HepG2 (cell line): Measurements from ENCODE around the gene HNF1B. TPM values are rescaled to one million over a fixed set of nuclear protein-coding genes. Genes with fewer than 3 reads are reported as not detected.

Experiments used
- ARNT2 ChIP-seq: sonication (generic); formaldehyde crosslinking; IDR thresholded peaks from 2 replicates; pipeline ENCODE4 v1.8.0; 2022; ENCODE audit warnings: mild to moderate bottlenecking, low read depth, missing genetic modification reagents, moderate library complexity
- CENPT ChIP-seq: sonication (generic); formaldehyde crosslinking; IDR thresholded peaks from 2 replicates; pipeline ENCODE4 v1.8.0; 2022; ENCODE audit warnings: low read depth, mild to moderate bottlenecking, moderate library complexity, missing genetic modification reagents
- CREB1 ChIP-seq, 2 experiments: fragments of 450-650 bp in 1 of 2; IDR thresholded peaks; 2 replicates each; pipeline ENCODE4 v1.6.1; 2016 to 2017; ENCODE audit warnings: control low read depth in 1 of 2, mild to moderate bottlenecking in 1 of 2, missing compliant biosample characterization in 1 of 2, missing genetic modification characterization in 1 of 2
- GFI1 ChIP-seq: sonication (generic); formaldehyde crosslinking; IDR thresholded peaks from 2 replicates; pipeline ENCODE4 v1.5.0; 2020; ENCODE audit warnings: missing genetic modification reagents, mild to moderate bottlenecking, borderline replicate concordance
- KAT8 ChIP-seq: IDR thresholded peaks from 2 replicates; pipeline ENCODE4 v1.6.1; 2016; ENCODE audit warnings: missing genetic modification reagents, missing compliant biosample characterization
- LCORL ChIP-seq, 2 experiments: fragments of 450-650 bp in 1 of 2; sonication (generic) in 1 of 2; formaldehyde crosslinking in 1 of 2; IDR thresholded peaks; 2 replicates each; pipeline versions ENCODE4 v1.5.0 to v1.6.1; 2017 to 2020; ENCODE audit warnings: antibody characterized with exemption in 1 of 2, missing genetic modification reagents in 1 of 2
- RCOR2 ChIP-seq: IDR thresholded peaks from 2 replicates; pipeline ENCODE4 v1.6.1; 2016; ENCODE audit warnings: missing biosample characterization, missing genetic modification reagents
- SIN3B ChIP-seq: fragments of 150-350 bp; IDR thresholded peaks from 2 replicates; pipeline ENCODE4 v1.6.1; 2014; ENCODE audit warnings: low read length
- SMAD3 ChIP-seq: sonication (generic); formaldehyde crosslinking; IDR thresholded peaks from 2 replicates; pipeline ENCODE4 v1.4.0; 2020; ENCODE audit warnings: missing genetic modification reagents
- SRSF9 ChIP-seq: fragments of 200-400 bp; formaldehyde crosslinking; IDR thresholded peaks from 2 replicates; pipeline ENCODE4 v1.6.1; 2018; ENCODE audit warnings: borderline replicate concordance, mild to moderate bottlenecking, low read depth, low read length; ENCODE audit not compliant: insufficient read depth, poor library complexity, severe bottlenecking
- SRY ChIP-seq: sonication (generic); formaldehyde crosslinking; IDR thresholded peaks from 2 replicates; pipeline ENCODE4 v1.8.0; 2022; ENCODE audit warnings: mild to moderate bottlenecking, missing genetic modification reagents
- STAG1 ChIP-seq: sonication (generic); formaldehyde crosslinking; IDR thresholded peaks from 2 replicates; pipeline ENCODE4 v1.4.0; 2020; ENCODE audit warnings: missing genetic modification reagents
- TRIM24 ChIP-seq: sonication (generic); formaldehyde crosslinking; IDR thresholded peaks from 2 replicates; pipeline ENCODE4 v1.8.0; 2022; ENCODE audit warnings: mild to moderate bottlenecking, missing genetic modification reagents
- YEATS4 ChIP-seq: sonication (generic); formaldehyde crosslinking; IDR thresholded peaks from 2 replicates; pipeline ENCODE4 v1.4.0; 2020; ENCODE audit warnings: missing genetic modification reagents, borderline replicate concordance
- ZBTB46 ChIP-seq: sonication (generic); formaldehyde crosslinking; IDR thresholded peaks from 2 replicates; pipeline ENCODE4 v1.4.0; 2020; ENCODE audit warnings: mild to moderate bottlenecking, missing genetic modification reagents, borderline replicate concordance
- ZNF17 ChIP-seq: sonication (generic); formaldehyde crosslinking; IDR thresholded peaks from 2 replicates; pipeline ENCODE4 v1.5.0; 2020; ENCODE audit warnings: mild to moderate bottlenecking, missing genetic modification reagents
- ZNF232 ChIP-seq: sonication (generic); formaldehyde crosslinking; IDR thresholded peaks from 2 replicates; pipeline ENCODE4 v1.4.0; 2020; ENCODE audit warnings: missing genetic modification reagents, borderline replicate concordance
- ZNF383 ChIP-seq: sonication (generic); formaldehyde crosslinking; IDR thresholded peaks from 2 replicates; pipeline ENCODE4 v1.4.0; 2020; ENCODE audit warnings: missing genetic modification reagents, mild to moderate bottlenecking, borderline replicate concordance
- ZNF570 ChIP-seq: sonication (generic); formaldehyde crosslinking; IDR thresholded peaks from 2 replicates; pipeline ENCODE4 v1.4.0; 2020; ENCODE audit warnings: mild to moderate bottlenecking, missing genetic modification reagents, borderline replicate concordance
- ZNF770 ChIP-seq: sonication (generic); formaldehyde crosslinking; IDR thresholded peaks from 2 replicates; pipeline ENCODE4 v1.5.0; 2020; ENCODE audit warnings: mild to moderate bottlenecking, missing genetic modification reagents
- polyA plus RNA-seq, 8 experiments: library from polyadenylated mRNA; depleted of rRNA in 3 of 8; stranded (reverse) in 7 of 8; unstranded in 1 of 8; fragments of >200 nt; fragmentation: Illumina TruSeq in 4 of 8; extraction: Trizol in 4 of 8; gene quantifications; 2 replicates each; pipeline versions ENCODE4 v1.2.1 to v1.2.3, GENCODE V29; 2011 to 2016; ENCODE audit warnings: low read depth in 4 of 8, missing spikeins in 1 of 8, mixed read lengths in 1 of 8; ENCODE audit not compliant: insufficient read depth in 1 of 8
- total RNA-seq, 5 experiments: library from RNA; depleted of rRNA; stranded (reverse); fragments of >200 nt; fragmentation: Illumina TruSeq; extraction: Trizol; gene quantifications; 2 replicates each; pipeline ENCODE4 v1.2.3, GENCODE V29; 2016; ENCODE audit warnings: low read depth in 1 of 5
- TF ChIP-seq, protein P1 (sequence below): sonication (generic); formaldehyde crosslinking; IDR thresholded peaks from 2 replicates; pipeline ENCODE4 v1.5.1; 2020; ENCODE audit warnings: missing genetic modification reagents, mild to moderate bottlenecking, borderline replicate concordance
- TF ChIP-seq, protein P2 (sequence below): sonication (generic); formaldehyde crosslinking; IDR thresholded peaks from 2 replicates; pipeline ENCODE4; 2020; ENCODE audit warnings: missing genetic modification reagents, mild to moderate bottlenecking, borderline replicate concordance

HNF1B gene
- total and polyA plus RNA-seq, 2 of the 13 experiments (the other 11 are each of a cell fraction or from before 2014, with no cell fraction given) = 1.9 to 5.3 TPM

DNA sequence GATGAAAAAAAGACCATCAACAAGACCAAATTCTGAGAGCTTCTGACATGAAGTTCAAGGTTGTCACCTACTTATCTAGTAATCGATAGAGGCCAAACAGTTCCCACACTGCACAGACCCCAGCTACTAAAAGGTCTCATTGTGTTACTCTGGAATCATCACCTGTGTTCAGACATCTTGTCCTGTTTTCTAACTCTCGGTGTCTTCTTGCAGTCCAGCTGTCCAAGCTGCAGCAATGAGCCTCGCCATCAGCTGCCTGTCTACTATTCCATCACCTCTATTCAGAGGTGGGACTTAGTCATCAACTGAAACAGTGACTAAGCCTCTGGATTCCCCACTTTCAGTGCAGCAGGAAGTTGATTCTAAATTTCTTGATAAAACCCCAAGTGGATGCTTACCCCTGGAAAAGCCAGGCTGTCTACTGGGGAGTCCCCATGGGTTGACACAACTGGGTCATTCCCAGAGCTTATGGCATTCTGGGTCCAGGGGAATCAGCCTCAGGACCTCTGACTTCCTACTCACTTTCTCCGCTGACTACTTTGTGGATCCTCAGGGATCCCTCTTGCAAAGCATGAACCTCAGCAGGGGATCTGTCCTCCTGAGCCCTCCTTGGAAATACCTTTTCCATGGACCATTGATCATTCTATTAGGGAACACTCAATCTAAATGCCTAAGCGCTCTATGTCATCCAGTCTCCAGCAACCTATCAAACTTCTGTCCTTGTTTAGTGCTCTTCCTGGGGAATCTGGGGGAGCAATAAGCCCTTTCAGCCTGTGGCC, 46.5 kb downstream of the HNF1B start (continued):
- no peak for TF ChIP-seq RCOR2
- TF ChIP-seq LCORL (IDR thresholded peaks at IDR 0.05) = no peak
- peak; percentile 44 for TF ChIP-seq LCORL (CRISPR knock-in tag; IDR thresholded peaks at IDR 0.05)
- no peak for TF ChIP-seq ARNT2 (CRISPR knock-in tag)
- TF ChIP-seq SRY = no peak
- TF ChIP-seq CENPT (CRISPR knock-in tag) = no peak
- TF ChIP-seq CREB1 (IDR thresholded peaks at IDR 0.05) = no peak
- TF ChIP-seq CREB1 (CRISPR knock-in tag; IDR thresholded peaks at IDR 0.05) = peak; percentile 71
- TF ChIP-seq, protein P1, sequence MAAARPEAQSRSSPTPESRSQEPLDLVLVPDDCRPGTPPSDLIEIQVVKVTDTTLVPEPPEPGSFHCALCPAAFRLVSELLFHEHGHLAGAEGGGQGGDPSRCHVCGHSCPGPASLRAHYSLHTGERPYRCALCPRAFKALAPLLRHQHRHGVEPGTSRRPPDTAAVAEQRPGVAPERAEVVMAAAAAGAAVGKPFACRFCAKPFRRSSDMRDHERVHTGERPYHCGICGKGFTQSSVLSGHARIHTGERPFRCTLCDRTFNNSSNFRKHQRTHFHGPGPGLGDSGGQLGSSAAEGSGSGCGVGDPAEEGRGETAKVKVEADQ (CRISPR knock-in tag) = no peak; the same call in 1 of the 2 replicates
- no peak for TF ChIP-seq ZNF17 (CRISPR knock-in tag)
- TF ChIP-seq TRIM24 (CRISPR knock-in tag) = no peak
- no peak for TF ChIP-seq SIN3B
- TF ChIP-seq ZNF570 (CRISPR knock-in tag) = no peak
- peak; percentile 94 for TF ChIP-seq GFI1 (CRISPR knock-in tag)
- no peak for TF ChIP-seq ZNF383 (CRISPR knock-in tag)
- no peak for TF ChIP-seq ZNF232 (CRISPR knock-in tag)
- peak; percentile 64 for TF ChIP-seq KAT8 (CRISPR knock-in tag)
- no peak for TF ChIP-seq ZBTB46
- TF ChIP-seq SMAD3 = peak; percentile 42; the same call in 1 of the 2 replicates
- TF ChIP-seq, protein P2, sequence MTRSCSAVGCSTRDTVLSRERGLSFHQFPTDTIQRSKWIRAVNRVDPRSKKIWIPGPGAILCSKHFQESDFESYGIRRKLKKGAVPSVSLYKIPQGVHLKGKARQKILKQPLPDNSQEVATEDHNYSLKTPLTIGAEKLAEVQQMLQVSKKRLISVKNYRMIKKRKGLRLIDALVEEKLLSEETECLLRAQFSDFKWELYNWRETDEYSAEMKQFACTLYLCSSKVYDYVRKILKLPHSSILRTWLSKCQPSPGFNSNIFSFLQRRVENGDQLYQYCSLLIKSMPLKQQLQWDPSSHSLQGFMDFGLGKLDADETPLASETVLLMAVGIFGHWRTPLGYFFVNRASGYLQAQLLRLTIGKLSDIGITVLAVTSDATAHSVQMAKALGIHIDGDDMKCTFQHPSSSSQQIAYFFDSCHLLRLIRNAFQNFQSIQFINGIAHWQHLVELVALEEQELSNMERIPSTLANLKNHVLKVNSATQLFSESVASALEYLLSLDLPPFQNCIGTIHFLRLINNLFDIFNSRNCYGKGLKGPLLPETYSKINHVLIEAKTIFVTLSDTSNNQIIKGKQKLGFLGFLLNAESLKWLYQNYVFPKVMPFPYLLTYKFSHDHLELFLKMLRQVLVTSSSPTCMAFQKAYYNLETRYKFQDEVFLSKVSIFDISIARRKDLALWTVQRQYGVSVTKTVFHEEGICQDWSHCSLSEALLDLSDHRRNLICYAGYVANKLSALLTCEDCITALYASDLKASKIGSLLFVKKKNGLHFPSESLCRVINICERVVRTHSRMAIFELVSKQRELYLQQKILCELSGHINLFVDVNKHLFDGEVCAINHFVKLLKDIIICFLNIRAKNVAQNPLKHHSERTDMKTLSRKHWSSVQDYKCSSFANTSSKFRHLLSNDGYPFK (CRISPR knock-in tag) = no peak
- TF ChIP-seq STAG1 = peak; percentile 23
- TF ChIP-seq ZNF770 (CRISPR knock-in tag) = no peak
- no peak; the same call in 1 of the 2 replicates for TF ChIP-seq YEATS4 (CRISPR knock-in tag)
- TF ChIP-seq SRSF9 = no peak
